GM18505 (cell line): ENCODE measurements around the gene WSB1.
"Not testable (repeated sequence)": the region's sequence is repeated elsewhere in the genome, so short reads cannot be mapped to it uniquely, and the experiment has no call there.

Experiments
- ATAC-seq: cut with Tn5 transposase; IDR thresholded peaks from one replicate; pipeline ENCODE4 v1.9.1; 2021; ENCODE audit not compliant: unreplicated experiment
- POLR2A ChIP-seq: IDR thresholded peaks from 4 replicates; pipeline ENCODE4 v1.6.1; 2011; ENCODE audit warnings: borderline replicate concordance; ENCODE audit not compliant: insufficient read depth, insufficient read length; ENCODE audit errors: extremely low read depth

WSB1 gene

DNA sequence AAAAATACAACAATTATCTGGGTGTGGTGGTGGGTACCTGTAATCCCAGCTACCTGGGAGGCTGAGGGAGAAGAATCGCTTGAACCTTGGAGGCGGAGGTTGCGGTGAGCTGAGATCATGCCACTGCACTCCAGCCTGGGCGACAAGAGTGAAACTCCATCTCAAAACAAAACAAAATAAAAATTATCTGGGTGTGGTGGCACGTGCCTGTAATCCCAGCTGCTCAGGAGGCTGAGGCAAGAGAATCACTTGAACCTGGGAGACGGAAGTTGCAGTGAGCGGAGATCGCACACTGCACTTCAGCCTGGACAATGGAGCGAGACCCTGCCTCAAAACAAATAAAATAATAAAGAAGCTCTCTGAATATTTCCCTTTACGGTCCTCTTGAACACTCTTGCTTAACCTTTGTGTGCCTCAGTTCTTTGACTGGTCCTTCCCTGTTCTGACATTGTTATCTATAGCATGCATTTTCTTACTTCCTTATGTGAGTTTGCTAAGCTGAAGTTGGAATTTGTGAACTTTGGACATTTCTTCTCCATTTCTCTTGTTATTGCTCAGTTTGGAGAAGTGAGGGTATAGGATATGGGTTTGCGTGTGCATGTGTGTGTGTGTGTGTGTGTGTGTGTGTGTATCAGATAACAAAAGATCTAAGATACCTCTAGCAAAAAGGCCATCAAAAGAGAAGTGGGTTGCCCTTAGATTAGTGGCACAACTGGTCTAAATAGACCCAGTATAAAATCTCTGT is 29.7 kb upstream of the WSB1 start:
- ATAC-seq, result no peak

DNA sequence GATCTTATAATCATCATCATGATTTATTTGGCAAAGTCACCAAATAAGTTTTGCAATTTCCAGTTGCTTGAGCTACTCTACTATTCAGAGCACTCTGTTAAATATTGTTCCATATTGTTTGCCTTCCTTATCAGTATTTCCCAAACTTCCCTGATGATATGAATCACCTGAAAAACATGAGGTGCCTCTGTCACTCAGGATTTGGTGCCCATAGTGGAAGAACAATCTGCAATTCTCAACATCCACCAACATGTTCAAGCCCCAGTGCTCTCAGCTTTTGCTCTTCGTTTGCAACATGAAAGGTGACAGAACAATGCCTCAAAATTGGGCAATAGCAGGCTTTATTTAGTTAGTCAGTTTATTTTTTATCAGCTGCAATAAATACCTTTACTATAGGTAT is 28.6 kb upstream of the WSB1 start:
- no peak for ATAC-seq

More for the DNA sequence above, 29.7 kb upstream of the WSB1 start:
- no peak for TF ChIP-seq POLR2A

DNA sequence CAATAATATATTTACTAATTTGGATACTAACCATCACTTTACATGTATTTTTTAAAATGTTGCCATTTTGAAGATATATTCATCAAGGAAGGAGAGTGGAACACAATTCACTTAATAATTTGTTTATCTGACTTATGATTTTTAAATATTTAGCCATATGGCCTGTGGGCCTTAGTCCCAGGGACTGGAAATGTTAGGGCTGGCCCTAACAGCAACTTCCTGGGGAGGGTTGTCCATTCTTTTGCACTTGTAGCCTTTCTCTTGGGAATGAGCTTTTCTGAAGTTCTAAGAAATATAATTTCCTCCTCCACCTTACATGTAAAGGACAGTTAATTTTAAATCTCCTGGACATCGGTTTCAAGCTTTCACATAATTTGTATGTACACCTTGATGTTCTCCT is 27.7 kb upstream of the WSB1 start:
- no peak for TF ChIP-seq POLR2A
- ATAC-seq, result no peak

More for the DNA sequence above, 28.6 kb upstream of the WSB1 start:
- no peak for TF ChIP-seq POLR2A

DNA sequence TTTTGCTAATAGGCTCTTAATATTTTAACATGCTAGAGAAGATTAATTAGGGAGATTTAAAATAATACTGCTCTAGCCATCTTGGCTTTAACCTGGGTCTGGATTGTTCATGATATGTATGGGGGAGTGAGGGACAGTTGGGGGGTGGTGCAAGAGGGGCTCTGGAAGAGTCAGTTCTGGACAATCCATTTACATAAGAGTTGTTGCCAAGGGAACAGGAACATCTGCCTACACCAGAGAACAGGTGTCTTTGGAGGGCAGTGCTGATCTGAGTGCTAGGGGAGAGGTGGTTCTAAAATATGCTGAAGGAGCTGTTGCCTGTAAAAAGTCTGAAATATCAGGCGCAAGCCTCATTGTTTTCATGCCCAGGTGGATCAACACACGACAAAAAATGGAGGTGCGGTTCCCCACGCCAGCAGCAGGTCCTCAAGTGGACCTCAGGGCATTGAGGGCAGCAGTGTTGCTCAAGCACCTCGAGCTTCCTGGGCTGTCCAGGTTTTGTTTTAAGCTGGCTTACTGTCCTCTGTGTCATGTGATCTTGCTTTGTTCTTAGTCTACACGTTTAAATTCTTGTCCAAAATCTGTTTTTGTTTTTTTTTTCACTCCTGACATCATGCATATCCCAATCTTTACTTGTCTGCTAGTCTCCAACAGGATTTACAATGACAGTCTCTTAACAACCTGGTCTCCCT is 25.4 kb upstream of the WSB1 start:
- no peak for TF ChIP-seq POLR2A
- no peak for ATAC-seq

DNA sequence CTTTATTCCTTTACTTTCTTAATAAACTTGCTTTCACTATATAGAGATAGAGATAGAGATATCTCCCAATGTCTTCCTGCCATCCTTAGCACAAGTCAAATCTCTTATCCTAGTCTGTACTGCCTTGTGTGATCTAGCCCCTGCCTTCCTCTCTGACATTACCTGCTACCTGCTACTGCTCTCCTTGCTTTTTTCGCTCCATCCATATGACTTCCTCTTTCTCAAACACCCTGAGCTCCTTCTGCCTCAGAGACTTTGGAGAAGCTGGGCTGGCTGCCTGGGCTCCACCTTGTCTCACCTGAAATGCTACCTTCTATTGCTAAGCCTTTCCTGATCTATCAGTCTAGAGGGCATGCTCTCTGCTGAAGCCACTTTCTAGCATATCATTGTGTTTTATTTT is 24.7 kb upstream of the WSB1 start:
- no peak for ATAC-seq
- no peak for TF ChIP-seq POLR2A

DNA sequence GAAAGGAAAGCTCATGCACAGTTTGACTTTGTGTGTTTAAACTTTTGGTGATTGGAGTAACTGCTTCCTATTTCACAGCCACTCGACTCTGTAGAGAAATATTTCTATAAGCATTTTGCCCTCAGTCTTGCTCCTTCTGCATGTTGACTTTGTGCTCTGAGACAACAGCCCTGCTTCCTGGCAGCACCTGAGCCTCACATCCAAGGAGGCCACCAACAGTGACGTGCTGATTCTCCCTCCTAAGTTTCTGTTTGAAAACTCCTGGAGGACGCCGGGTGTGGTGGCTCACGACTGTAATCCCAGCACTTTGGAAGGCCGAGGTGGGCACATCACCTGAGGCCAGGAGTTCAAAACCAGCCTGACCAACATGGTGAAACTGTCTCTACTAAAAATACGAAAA is 23.9 kb upstream of the WSB1 start:
- no peak for TF ChIP-seq POLR2A
- no peak for ATAC-seq

DNA sequence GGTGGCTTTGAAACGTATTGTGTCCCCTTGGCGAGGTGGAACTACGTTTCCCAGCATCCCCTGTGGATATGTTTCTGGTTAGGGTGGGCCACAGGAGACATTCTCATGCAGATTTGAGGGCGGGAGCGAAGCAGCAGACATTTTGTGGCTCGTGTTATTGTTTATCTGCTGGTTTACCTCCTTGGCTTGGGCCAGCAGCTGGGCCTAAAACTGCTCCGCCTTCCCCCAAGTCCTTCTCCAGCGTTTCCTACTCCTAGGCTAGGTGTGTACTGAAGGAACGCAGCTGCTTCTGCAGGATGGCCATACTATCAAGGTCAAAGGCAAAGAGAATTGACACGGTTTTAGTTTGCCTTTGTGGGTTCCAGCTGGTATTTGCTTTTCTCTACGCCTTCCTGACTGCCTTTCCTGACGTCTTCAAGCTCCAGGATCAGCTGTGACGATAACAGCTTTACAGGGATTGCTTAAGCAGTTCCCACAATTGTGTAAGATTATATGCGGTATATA is 17.2 kb upstream of the WSB1 start:
- TF ChIP-seq POLR2A, result no peak
- no peak for ATAC-seq

DNA sequence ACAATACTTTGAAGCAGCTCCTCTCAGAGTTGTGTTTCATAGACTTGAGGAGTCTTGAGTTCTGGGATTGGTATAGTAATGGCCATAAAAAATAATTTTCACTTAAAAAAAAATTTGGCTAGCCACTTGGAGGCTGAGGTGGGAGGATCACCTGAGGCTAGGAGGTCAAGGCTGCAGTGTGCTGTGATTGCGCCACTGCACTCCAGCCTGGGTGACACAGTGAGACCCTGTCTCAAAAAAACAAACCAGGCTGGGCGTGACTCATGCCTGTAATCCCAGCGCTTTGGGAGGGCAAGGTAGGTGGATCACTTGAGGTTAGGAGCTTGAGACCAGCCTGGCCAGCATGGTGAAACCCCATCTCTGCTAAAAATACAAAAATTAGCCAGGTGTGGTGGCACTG is 14.8 kb upstream of the WSB1 start:
- ATAC-seq, result not testable (repeated sequence)

DNA sequence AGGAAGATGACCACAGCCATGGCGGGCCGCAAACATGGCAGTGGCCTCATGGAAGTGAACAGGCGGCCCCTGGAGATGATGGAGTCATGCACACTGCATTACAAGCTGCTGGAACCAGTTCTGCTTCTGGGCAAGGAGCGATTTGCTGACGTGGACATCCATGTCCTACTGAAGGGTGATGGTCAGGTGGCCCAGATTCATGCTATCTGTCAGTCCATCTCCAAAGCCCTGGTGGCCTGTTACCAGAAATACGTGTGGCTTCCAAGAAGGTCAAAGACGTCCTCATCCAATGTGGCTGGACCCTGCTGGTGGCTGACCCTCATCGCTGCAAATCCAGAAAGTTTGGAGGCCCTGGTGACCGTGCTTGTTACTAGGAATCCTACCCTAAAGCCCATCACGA is 13.4 kb upstream of the WSB1 start:
- no peak for ATAC-seq
- TF ChIP-seq POLR2A, result no peak

DNA sequence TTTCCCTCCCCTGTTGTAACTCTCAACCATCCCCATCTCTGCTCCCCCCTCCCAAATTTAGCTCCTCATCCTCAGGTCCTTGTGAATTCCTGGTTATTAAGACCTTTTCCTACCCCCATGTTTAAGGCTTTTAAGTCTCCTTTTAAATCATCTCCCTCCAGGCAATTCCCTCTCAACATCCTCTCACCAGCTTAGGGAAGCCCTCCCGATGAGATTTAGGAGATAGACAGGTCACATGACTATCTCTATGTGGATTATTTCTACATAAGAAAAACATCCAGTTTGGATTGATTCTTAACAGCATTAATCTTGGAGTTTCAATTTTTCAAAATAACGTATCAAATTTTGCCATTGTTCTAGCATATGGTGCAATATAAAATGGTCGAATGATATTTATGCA is 12.5 kb upstream of the WSB1 start:
- TF ChIP-seq POLR2A, result no peak
- no peak for ATAC-seq

DNA sequence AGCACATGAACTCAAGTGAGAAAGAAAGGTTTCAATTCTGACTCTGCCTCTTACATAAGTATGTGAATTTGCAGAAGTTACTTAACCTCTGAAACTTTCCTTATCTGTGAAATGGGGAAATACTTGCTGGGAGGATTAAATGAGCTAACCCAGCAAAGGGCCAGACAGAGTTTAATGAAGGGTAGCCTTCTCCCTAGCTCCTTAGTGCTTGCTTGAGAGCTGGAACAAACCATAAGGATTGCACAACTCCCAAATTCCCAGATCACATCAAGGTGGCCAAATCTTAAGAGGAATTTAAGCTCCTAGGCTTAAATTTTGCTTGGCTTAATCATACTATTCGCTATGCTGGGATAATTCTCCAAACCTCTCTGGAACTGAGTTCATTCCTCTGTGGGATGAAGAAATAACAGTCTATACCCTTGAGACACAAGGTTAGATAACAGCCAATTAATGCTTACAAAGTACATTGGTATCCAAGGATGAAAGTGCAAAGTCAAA is 11.8 kb upstream of the WSB1 start:
- TF ChIP-seq POLR2A, result no peak
- peak; percentile 76 for ATAC-seq

DNA sequence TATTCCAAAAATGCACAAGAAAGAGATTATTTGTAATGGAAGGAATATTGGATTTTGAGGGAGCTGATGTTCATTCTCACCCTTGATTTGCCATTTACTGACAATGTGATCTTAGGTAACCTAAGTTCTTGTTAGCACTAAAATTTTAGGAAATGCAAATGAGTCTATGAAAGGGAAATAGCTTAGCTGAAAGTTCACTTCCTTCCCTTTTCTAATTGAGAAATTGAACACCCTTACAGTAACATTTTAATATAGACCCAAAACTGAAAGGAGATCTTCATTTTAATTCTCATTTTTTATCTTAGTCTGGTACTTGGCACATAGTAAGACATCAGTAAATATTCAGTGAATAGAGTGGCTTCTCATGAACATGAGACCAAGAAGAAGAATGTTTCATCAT is 10.9 kb upstream of the WSB1 start:
- TF ChIP-seq POLR2A, result no peak
- no peak for ATAC-seq

DNA sequence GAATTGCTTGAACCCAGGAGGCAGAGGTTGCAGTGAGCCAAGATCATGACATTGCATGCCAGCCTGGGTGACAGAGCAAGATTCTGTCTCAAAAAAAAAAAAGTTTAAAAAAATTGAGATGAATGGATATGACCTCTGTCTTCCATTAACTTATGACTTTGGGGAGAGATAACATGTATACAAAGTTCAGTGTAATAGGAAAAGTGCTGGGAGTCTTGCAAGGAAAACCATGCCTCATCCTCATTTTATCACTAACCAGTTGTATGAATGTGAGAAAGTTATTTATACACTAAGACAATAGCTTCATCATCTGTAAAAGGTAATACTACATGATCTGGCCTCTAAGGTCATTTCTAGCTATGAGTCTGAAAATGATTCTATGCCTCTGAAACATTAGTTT is 10.2 kb upstream of the WSB1 start:
- TF ChIP-seq POLR2A, result no peak
- no peak for ATAC-seq

DNA sequence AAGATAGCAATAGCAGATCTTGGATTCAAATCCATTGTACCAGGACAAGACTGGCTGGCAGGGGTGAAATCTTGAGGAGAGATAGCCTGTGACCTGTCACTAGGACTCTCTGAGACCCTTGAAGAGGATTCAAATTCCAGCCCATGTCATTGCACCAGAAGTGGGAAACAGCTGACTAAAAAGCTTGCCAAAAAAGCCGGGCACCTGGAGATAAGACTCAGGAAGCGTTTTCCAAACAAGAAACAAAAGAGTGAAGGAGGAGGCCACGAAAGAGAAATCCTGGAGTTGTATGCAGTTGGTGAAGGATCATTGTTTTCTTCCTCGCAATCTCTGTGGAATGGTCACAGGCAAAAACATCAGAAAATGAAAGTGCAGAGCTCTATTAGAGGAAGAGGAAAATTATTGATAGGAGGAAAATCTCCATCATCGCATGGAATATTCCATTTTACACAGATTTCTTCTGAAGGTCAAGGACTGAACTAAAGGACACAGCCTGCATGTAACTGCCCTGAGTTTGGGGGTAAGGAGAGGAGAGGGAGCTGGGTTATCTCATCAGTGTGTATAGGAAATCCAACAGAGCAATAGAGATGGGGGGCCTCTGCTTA is 9.0 kb upstream of the WSB1 start:
- ATAC-seq, result no peak
- no peak for TF ChIP-seq POLR2A
